Subcutaneous adipose tissue (tissue), 4 donors: Measurements from ENCODE around the gene VAV2. TPM values are rescaled to one million over a fixed set of nuclear protein-coding genes. Genes with fewer than 3 reads are reported as not detected.

Experiments
- CTCF ChIP-seq: fragments of 450-650 bp; IDR thresholded peaks from one replicate; pipeline ENCODE4 v1.5.1; 2016; ENCODE audit warnings: low read depth, mild to moderate bottlenecking, control low read depth, antibody characterized with exemption, moderate library complexity
- total RNA-seq, 4 donors: library from RNA; depleted of rRNA; stranded (reverse); fragments of >200 nt; gene quantifications; one replicate each; pipeline ENCODE4 v1.1.0, GENCODE V29; 2016

Gene VAV2
- total RNA-seq, 4 donors from 2014 or later: 3.6 to 6.8 (median 4.8) TPM

DNA sequence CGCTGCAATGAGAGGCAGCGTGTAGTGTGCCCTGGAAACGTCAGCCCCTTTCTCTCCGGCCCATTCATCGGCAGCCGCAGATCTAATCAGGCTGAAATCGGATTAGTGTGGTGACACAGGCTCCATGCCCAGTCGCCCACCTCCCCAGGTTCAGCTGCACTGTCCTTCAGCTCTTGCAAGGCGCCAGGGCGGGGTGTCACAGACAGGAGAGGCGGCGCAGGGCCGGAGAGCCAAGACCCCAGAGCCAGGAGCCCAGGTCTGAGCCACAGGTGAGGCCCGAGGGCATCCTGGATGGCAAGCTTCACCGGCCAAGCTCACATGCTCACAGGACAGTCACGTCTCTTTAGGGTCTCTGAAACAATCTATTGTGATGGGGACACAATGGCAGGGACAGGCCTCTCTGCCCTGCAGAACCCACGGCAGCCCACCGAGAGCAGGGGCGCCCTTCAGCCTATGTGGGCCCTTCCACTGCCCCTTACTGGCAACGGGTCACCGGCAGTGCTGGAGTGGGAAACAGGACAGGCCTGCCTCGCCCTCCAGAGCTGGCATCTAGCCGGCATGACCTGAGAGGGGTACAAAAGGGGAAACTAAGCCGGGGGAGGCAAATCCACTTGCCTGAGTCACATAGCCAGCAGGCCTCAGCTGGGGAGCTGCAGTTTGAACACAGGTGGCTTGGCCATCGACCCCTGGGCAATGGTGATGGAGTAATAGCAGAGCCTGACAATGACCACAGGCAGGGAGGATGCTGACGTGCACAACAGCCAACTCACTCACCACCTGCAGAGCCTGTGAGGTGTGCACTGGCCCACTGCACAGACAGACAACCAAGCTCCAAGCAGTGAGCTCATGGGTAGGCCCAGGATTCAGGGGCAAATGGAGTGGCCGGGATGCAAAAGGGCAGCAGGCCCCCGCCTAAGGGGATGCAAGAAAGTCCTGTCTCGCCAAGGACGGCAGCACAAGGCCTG is 48.1 kb downstream of the VAV2 start:
- TF ChIP-seq CTCF: no peak

DNA sequence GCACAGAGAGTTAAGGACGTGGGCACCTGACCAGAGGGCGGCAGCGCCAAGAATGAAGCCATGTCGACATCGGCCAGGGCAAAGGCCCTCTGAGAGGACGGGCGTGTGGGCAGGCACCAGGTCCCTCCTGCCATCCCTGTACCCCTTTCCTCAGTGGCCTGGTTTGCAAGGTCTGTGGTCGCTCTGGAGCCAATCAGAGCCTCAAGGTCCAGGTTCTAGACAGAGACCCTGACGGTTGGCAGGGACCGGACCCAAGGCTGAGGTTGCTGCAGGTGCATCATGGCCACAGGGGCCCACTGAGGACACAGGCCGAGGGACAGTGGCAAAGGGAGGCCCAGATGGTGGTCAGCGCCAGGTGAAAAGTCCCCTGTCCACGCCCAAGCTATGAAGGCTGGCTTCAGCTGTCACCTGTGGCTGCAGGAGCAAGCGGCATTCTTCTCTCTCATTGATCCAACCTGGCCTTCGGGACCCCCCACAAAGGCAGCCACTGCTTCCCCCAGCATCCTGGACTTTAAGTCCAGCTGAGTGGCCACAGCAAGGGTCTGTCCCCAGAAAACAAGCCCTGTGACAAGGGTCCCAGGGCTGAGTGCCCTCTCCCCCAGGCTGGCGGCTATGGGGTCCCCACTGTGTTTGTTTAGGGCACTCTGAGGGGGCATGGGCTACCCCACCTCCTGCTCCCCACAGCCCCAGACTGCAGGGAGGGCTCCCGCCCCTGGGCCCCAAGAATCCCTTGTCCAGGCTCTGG is 48.9 kb downstream of the VAV2 start:
- no peak for TF ChIP-seq CTCF

DNA sequence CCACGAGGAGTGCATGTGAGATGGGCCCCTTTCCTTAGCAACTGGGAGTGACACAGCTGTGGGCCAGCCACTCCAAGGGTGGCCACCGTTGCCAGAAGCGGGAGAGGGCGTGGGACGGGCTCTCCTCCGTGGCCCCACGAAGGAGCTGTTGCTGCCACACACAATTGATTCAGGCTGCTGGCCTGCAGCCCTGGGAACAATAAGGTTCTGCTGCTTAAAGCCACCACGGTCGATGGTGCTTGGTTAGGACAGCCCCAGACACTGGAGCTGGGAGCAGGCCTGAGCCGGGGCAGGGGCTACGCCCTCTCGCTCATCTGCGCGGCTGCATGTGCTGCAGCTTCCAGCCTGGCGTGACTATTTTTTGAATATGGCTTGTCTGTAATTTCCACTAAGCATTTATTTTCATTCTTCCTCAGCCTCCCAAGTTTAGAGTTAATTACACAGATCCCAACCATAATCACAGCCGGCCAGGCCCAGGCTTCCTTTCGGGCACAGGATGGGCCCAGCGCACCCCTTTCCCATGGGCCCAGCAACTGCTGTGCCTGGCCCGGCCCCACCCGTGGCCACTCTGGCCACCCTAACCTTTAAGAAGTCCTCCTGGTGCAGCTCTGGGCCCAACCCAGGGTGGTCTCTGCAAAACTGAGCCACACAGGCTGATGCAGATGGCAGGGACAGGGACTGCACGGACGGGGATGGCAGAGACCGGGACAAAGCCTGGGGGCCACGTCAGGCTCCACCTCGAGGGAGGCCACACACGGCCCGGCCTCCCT is 49.7 kb downstream of the VAV2 start:
- TF ChIP-seq CTCF: no peak

- no peak for TF ChIP-seq CTCF
These were observed 52.3 kb downstream of the VAV2 start for GRCh38 chr9:133939845-133940244.

GRCh38 chr9:133939171-133939785 is 52.8 kb downstream of the VAV2 start:
- no peak for TF ChIP-seq CTCF

DNA sequence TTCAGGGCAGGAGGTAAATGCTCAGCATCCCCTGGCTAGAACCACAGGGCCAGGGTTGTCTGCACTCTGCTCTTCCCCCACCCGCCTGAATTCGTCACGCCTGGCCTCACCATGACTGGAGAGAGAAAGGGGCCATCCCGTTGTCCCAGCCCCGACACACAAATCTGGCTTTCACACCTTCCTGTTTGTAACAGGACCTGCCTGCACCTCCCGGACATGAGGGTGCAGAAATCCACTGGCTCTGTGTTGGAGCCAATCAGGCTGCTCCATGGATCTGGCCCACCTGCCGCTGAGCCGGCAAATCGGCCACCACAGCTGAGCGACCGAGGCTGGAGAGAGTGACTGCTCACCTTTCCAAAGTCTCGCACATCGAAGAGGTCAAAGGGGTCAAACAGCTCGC is 53.4 kb downstream of the VAV2 start:
- no peak for TF ChIP-seq CTCF
